ENCODE data around the gene TTC24. TPM values are rescaled to one million over a fixed set of nuclear protein-coding genes. Genes with fewer than 3 reads are reported as not detected.
"Not testable (repeated sequence)": the region's sequence is repeated elsewhere in the genome, so short reads cannot be mapped to it uniquely, and the experiment has no call there.

Gene TTC24
- total RNA-seq, 1 donor: not detected

DNA sequence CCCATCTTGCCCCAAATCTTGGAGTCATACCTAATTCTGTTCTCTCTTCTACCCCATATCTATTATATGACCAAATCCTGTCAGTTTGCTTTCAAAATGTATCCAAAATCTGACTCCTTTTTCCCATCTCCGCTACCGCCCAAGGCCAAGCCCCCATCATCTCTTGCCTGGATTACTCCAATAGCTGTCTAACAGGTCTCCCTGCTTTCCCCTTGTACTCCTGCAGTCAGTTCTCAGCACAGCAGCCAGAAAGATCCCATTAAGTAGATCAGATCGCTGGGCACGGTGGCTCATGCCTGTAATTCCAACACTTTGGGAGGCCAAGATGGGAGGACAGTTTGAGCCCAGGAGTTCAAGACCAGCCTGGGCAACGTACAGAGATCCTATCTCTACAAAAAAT is 27.0 kb upstream of the TTC24 start:
- H3K4me3 ChIP-seq (ENCODE audit: low read depth, low read length): no peak overlapping the region
- DNase-seq (ENCODE audit: low read depth): no peak
- TF ChIP-seq, protein P1, sequence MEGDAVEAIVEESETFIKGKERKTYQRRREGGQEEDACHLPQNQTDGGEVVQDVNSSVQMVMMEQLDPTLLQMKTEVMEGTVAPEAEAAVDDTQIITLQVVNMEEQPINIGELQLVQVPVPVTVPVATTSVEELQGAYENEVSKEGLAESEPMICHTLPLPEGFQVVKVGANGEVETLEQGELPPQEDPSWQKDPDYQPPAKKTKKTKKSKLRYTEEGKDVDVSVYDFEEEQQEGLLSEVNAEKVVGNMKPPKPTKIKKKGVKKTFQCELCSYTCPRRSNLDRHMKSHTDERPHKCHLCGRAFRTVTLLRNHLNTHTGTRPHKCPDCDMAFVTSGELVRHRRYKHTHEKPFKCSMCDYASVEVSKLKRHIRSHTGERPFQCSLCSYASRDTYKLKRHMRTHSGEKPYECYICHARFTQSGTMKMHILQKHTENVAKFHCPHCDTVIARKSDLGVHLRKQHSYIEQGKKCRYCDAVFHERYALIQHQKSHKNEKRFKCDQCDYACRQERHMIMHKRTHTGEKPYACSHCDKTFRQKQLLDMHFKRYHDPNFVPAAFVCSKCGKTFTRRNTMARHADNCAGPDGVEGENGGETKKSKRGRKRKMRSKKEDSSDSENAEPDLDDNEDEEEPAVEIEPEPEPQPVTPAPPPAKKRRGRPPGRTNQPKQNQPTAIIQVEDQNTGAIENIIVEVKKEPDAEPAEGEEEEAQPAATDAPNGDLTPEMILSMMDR (IDR thresholded peaks at IDR 0.05; ENCODE audit: insufficient read depth, low read length): no peak

DNA sequence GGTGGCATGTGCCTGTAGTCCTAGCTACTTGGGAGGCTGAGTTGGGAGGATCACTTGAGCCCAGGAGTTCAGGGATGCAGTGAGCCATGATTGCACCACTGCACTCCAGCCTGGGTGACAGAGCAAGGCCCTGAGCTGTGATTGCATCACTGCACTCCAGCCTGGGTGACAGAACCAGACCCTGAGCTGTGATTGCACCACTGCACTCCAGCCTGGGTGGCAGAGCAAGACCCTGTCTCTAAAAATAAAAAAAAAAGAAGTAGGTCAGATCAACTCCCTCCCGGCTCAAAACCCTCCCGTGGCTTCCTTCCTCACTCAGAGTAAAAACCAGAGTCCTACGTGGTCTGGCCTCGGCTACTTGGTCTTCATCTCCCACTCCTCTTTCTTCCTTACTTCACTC is 26.6 kb upstream of the TTC24 start:
- DNase-seq (ENCODE audit: low read depth); H3K4me3 ChIP-seq (ENCODE audit: low read depth, low read length): not testable (repeated sequence)

DNA sequence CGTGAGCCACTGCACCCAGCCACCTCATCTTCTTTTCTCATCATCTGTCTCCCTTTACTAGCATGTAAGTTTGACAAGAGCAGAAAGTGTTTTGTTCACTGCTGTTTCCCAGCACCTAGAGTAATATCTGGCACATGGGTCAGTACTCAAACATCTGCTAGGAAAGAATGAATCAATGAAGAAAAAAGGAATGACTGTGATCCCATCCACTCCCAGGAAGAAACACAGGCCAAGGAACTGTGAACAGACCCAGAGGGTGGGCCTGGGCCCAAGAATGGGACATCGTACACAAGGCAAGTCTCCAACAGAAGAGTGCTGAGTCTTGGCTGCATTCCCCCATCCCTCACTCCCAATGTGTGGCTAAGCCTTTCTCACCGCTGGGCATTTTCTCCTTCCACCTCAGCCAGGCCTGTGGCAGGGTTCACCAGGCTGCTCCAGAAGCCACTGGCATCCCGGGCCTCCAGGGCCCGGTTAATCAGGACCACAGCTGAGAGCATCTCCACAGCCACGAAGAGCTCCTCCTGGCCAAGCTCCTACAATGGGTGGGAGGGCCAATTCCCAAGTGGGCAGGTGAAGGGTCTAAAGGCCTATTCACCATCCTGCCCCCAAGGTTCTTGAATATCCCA is 25.6 kb upstream of the TTC24 start:
- TF ChIP-seq, protein P1 (IDR thresholded peaks at IDR 0.05; ENCODE audit: insufficient read depth, low read length): no peak
- DNase-seq (ENCODE audit: low read depth): no peak
- H3K4me3 ChIP-seq (ENCODE audit: low read depth, low read length): no peak overlapping the region

DNA sequence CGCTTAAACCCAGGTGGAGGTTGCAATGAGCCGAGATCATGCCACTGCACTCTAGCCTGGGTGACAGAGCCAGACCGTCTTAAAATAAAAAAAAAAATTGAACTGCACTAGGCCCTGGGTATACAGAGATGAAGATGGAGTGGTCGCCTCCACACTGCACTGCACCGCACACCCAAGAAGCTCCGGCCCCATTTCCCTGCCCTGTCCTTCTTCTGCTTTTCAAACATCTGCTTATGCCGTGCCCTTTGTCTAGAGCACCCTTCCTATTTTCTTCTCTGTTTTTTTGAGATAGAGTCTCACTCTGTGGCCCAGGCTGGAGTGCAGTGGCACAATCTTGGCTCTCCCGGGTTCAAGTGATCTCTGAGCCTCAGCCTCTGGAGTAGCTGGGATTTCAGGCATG is 24.6 kb upstream of the TTC24 start:
- TF ChIP-seq, protein P1 (IDR thresholded peaks at IDR 0.05; ENCODE audit: insufficient read depth, low read length): no peak
- no peak for DNase-seq (ENCODE audit: low read depth)
- H3K4me3 ChIP-seq (ENCODE audit: low read depth, low read length): no peak overlapping the region

DNA sequence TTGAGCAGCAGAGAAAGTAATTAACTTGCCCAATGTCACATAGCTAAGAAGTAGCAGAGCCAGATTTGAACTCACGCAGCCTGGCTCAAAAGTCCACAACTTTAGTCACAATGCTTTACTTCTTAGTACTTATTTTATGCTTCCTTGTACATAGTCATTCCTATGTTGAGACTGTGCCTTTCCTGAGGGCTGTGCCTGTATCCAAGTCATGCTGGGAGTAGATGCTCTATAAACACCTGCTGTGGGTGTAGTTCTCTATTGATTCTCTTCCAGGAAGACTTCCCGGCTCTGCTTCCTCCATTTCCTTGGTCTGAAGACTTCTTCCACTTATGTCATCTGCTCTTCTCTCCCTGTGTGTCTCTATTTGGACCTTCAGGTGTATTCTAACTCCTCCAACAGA is 23.8 kb upstream of the TTC24 start:
- DNase-seq (ENCODE audit: low read depth): no peak
- TF ChIP-seq, protein P1 (IDR thresholded peaks at IDR 0.05; ENCODE audit: insufficient read depth, low read length): no peak
- H3K4me3 ChIP-seq (ENCODE audit: low read depth, low read length): no peak overlapping the region

DNA sequence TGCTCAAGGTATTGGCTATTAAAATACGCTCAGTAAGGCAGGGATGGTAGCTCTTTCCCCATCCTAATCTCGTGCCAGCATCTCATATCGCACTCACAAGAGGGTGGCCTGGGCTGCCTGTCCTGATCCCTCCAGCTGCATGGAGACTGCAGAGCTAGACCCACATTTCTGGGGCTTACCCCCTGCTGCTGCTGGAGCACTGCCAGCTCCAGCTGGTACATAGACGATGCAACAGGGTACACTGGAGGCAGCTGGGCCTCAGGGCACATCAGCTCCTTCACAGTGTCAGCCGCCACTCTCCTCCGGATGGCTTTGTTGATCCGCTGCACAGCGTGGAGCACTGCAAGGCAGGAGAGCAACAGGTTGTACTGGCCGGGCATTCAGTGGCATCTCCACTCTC is 23.2 kb upstream of the TTC24 start:
- no peak for DNase-seq (ENCODE audit: low read depth)
- TF ChIP-seq, protein P1 (IDR thresholded peaks at IDR 0.05; ENCODE audit: insufficient read depth, low read length): no peak
- no peak overlapping the region for H3K4me3 ChIP-seq (ENCODE audit: low read depth, low read length)

DNA sequence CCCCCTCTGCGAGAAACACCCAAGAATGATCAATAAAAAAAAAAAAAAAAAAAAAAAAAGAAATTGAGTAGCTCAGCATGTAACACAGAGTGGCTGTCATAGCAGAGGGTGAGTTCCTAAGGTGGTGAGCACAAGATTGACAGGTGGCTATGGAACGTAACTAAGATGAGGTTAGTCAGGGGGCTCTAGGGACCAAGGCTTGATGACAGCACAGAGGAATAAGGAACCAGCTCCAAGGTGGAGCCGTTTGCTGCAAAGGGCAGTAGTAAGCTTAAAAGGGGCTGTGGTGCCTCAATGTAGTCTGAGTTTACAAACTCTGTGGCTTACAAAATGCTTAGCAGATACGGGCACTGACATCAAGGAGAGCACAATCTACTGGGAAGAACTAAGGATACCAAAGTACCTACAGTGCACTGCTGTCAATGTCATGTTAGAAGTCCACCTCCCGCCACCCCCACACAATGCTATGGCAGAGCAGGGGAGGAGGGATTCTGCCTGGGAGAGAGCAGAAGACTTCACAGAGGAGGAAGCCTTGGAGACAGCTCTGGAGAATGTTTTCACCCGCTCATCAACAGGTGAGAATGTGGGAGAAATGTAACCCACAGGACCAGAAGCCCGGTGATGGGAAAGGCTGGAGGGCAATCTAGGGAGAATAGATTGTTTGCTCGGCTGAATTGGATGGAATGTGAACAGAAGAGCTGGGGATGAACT is 20.3 kb upstream of the TTC24 start:
- H3K4me3 ChIP-seq (ENCODE audit: low read depth, low read length): no peak overlapping the region
- TF ChIP-seq, protein P1 (IDR thresholded peaks at IDR 0.05; ENCODE audit: insufficient read depth, low read length): no peak
- DNase-seq (ENCODE audit: low read depth): no peak

All from fibroblast of the aortic adventitia (primary cell).